Superior temporal gyrus (tissue), 1 donor: ENCODE data around the gene ATP8B1.
"Not testable (repeated sequence)": the region's sequence is repeated elsewhere in the genome, so short reads cannot be mapped to it uniquely, and the experiment has no call there.

ENCODE experiments used
- DNase-seq: peaks from one replicate; pipeline ENCODE4 v3.0.0-alpha.2; 2016; ENCODE audit errors: extremely low spot score

The ATP8B1 gene

GRCh38 chr18:57767259-57768050 lies 35.7 kb downstream of the ATP8B1 start:
- no peak for DNase-seq

DNA sequence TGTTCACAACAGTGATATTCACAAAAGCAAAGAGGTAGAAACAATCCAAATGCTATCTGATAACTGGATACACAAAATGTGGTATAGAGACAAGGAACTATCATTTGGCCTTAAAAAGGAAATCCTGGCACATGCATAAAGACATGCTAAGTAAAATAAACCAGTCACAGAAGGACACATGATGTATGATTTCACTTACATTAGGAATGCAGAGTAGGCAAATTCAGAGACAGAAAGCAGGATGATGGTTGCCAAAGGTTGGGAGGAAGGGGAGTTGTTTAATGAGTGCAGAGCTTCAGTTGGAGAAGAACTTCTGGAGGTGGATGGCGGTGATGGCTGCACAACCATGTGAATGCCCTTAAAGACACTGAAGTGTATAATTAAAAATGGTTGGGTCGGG lies 38.1 kb downstream of the ATP8B1 start:
- DNase-seq, result no peak

DNA sequence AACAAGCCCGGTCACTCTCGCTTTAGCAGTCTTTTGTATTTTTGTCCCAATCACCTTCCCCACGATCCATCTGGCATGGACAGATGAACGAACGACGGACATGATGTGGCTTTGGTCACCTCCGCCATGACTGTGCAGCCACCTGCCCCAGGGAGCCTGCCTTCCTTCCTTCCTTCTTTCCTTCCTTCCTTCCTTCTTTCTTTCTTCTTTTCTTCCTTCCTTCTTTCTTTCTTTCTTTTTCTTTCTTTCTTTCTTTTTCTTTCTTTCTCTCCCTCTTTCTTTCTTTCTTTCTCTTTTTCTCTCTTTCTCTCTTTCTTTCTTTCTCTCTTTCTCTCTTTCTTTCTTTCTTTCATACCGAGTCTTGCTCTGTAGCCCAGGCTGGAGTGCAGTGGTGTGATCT lies 39.0 kb downstream of the ATP8B1 start:
- DNase-seq, result no peak

DNA sequence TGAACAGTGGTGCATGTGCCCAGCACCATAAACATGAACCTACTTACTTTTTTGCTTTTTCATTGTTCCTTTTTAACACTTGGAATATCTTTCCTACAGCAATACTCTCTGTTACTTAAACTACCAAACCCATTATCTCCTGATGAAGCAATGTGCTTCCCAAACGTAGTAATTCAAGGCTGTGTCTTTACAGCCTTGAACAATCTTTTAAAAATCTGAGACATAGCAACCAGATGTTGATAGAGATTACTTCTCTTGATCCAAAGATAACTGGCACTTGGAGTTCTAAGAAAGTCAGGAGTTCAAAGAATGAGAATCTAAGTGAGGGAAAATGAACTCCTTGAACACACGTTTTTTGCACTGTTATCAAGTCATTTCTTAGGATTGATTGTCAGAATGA lies 40.4 kb downstream of the ATP8B1 start:
- no peak for DNase-seq

GRCh38 chr18:57759650-57760049 lies 43.5 kb downstream of the ATP8B1 start:
- no peak for DNase-seq

DNA sequence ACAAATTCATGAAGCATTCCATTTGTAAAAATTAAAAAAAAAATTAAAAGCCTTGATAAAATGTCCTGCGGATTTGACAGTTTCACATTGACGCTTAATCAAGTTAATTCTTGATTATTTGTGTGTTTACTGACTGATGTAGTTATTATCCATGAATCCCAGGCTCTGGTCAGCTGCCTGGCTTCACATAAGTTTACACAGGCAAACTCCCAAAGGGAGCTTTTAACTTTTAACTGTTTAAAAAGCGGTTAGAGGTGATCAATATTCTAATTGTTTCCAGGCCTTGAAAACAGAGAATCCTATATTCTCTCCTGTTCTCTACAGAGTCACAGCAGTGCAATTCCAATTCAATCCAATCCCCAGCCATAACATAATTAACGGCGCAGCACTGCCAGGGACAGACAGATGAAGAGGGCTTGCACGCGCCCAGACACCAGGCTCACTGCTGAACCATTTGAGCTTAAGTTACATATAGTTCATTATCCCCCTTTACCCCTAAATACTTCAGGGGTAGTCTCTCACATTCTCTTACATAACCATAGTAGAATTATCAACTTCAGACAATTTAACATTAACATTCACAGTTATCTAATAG lies 47.5 kb downstream of the ATP8B1 start:
- DNase-seq, result no peak

DNA sequence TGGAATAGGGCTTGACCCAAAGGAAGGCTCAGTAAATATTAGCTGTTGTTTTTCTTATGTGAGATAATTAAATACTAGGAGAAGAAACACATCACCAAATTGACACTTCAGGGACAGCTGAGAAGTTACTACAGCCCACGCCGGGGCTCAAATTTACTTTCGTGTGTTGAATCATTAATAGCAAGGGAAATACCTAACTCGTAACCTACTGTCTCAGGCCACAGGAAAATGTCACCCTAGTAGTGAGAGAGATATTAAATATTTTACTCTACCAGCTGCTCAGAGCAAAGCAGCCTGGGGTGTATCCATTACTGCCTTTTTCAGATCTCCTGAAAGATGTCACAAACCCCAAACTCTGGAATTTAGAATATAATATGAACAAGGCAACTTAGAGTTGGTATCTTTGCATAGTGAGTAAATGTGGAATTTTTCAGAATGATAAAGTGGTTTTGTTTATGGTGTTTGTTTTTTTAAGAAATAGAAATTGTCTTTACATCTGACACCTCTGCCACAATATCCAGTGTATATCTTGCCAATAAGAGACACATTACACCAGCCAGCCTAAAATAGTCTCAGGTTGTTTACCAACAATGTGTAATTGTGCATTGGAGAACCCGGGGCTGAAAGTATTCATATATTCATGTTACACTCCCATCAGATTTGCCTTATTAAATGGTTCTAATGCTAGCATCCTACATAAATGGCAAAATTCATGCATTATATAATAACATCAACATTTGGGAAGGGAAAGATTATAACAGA lies 48.4 kb downstream of the ATP8B1 start:
- no peak for DNase-seq

DNA sequence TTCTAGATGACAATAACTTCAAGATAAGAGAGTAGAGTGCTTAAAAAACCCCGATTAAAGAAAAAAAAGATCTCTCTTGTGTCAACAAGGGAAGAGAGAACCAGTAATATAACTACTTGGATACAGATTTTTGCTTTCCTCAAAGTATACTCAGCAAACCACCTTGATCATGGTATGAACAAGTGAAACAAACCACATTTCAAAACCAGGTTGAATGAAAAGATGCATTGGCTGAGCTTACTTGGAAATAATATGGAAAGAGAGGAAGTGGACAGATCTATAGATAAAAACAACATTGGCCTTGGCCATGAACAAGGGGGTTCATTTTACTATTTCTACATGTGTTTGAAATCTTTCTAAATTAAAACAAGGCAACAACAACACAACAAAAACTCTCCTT lies 50.1 kb downstream of the ATP8B1 start:
- no peak for DNase-seq

DNA sequence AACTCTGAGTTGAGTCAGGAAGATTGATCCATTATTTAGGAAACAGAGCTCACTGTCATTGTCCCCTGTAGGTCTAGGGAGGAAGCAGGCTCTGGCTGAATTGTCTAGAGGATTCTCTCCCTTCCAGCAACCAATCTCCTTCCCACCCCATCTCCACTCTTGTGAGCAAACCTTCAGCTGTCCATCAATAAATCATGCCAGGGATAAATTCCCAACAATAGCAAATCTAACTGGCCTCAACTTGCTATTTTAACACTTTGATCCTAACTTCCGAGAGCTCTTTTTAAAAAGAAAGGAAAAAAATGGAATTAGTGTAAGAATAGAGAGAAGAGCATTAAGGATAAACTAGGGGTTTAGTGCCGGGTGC lies 53.5 kb downstream of the ATP8B1 start:
- no peak for DNase-seq

- DNase-seq, result no peak
Observed at GRCh38 chr18:57748770-57749603, 54.1 kb downstream of the ATP8B1 start.

DNA sequence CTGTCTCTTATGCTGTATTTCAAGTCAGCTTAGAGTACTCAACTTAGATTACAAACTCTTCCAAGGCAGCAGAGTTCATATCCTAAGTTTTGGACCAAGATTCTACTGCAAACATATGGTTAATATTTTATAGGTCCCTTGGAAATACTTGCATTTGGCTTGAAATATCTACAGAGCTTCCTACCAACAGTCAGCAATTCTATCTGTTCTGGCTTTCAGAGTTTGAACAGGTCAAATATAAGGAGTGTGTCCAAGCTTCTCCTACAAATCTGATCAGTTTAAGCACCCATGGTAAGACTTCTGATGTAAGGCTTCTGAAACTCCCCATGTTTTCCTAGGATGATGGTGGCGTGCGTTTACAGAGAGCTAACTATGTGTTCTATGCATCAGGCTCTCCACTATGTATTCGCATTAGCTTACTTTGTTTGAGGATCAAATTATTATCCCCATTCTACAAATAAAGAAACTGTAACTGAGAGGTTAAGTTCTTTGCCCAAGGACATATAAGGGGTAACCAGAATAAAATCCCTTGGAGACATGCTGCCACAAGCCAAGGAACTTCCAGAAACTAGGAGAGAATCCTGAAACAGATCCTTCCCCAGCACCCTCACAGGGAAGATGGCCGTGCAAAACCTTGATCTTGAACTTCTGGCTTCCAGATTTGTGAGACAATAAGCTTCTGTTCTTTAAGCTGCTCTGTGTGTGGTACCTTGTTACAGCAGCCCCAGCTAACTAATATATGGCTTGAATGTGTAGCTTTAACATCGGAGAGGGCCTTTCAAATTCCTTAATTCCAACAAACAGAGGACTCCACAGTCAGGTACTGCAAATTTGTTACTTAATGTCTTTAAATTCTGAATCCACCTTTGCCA lies 55.1 kb downstream of the ATP8B1 start:
- DNase-seq, result no peak

- no peak for DNase-seq
Observed at GRCh38 chr18:57744211-57744694, 58.9 kb downstream of the ATP8B1 start.

- DNase-seq, result no peak
Observed at GRCh38 chr18:57743008-57743407, 60.1 kb downstream of the ATP8B1 start.

- DNase-seq, result no peak
Observed at GRCh38 chr18:57741273-57741672, 61.8 kb downstream of the ATP8B1 start.

GRCh38 chr18:57738078-57738477 lies 65.0 kb downstream of the ATP8B1 start:
- no peak for DNase-seq

- DNase-seq, result peak; percentile 59
Observed at GRCh38 chr18:57737400-57738060, 65.6 kb downstream of the ATP8B1 start.

GRCh38 chr18:57735042-57735441 lies 68.1 kb downstream of the ATP8B1 start:
- DNase-seq, result not testable (repeated sequence)

DNA sequence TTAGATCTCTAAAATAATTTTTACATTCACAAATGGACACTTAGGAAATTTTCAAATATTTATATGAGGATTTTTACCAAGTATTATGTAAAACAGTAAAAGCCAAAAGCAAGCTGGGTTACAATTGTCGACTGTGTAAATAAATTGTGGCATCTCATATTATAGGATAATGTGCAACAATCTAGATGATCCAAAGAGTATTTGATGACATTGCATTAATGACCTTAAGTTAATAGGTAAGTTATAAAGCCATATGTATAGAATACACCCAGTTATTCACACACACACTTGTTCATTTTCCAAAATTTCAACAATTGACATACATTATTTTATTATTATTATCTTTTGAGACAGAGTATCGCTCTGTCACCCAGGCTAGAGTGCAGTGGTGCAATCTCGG lies 69.3 kb downstream of the ATP8B1 start:
- no peak for DNase-seq

- no peak for DNase-seq
Observed at GRCh38 chr18:57730146-57730545, 73.0 kb downstream of the ATP8B1 start.

DNA sequence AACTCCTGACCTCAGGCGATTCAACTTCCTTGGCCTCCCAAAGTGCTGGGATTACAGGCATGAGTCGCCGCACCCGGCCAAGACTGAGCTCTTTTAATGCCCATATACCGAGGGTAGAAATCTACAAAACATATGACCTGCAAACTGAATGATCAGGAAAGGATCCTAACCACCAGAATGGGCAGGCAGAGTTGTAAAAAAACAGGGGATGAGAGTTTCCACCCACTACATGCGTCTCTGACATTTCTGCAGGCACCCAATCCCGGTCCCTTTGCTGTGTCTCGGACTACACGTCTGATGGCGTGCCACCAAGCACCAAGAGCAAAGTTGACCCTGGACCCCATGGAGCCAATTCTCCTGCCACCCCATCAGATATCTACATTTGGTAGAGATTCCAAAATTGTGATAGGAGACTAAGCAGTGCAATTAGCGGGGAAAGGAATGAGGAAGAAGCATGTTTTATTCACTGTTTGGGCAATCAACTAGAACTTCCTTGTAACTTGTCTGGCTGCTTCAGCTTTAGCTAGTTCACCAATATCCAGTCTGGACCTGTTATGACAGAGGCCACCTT lies 74.1 kb downstream of the ATP8B1 start:
- no peak for DNase-seq
